Loucy (cell line): Measurements from ENCODE around the gene MXD4.

Experiments used
- EZH2phosphoT487 ChIP-seq: fragments of 200-600 bp; IDR thresholded peaks from 2 replicates; pipeline ENCODE4 v1.6.1; 2018; ENCODE audit warnings: antibody characterized with exemption, mild to moderate bottlenecking, moderate library complexity, borderline replicate concordance
- TF ChIP-seq, protein P1 (sequence below): fragments of 200-600 bp; sonication (generic); conservative IDR thresholded peaks from 2 replicates; pipeline ENCODE4 v1.5.1; 2014; ENCODE audit warnings: mild to moderate bottlenecking, antibody characterized with exemption, low read length

DNA sequence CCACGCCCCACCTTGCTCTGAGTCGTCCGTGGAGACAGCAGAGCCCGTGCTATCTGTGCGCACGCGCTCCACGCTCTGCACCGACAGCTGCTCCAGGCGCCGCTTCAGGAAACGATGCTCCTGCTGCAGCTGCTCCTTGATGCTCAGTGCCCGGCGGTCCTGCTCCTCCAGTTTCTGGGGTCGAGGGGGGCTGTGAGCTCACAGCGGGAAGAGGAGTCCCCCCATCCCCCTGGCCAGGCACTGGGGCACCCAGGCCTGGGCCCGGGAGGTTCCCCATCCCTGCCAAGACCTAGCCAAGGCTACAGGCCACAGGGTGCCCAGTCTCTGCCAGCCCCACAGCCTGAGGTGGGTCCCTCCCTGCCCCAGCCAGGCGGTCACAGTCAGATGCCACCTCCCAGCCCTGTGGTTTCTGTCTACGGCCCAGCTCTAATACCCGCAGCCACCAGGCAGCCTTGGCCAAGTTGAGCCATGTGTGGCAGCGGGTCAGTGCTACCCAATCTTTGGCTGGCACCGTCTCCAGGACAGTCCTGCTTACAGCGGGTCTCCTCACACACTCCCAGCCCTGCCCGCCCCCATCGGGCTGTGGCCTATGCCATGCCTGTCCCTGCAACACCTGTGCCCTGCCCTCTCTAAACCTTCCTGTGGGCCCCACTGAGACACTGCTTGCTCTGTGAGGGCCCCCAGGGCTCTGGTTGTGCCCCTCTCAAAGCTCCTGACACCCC lies 10.7 kb downstream of the MXD4 start:
- TF ChIP-seq, protein P1, sequence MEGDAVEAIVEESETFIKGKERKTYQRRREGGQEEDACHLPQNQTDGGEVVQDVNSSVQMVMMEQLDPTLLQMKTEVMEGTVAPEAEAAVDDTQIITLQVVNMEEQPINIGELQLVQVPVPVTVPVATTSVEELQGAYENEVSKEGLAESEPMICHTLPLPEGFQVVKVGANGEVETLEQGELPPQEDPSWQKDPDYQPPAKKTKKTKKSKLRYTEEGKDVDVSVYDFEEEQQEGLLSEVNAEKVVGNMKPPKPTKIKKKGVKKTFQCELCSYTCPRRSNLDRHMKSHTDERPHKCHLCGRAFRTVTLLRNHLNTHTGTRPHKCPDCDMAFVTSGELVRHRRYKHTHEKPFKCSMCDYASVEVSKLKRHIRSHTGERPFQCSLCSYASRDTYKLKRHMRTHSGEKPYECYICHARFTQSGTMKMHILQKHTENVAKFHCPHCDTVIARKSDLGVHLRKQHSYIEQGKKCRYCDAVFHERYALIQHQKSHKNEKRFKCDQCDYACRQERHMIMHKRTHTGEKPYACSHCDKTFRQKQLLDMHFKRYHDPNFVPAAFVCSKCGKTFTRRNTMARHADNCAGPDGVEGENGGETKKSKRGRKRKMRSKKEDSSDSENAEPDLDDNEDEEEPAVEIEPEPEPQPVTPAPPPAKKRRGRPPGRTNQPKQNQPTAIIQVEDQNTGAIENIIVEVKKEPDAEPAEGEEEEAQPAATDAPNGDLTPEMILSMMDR: no peak
- no peak for TF ChIP-seq EZH2phosphoT487
